SK-N-MC (cell line): Measurements from ENCODE around the gene OR2T27.
"Not testable (repeated sequence)": the region's sequence is repeated elsewhere in the genome, so short reads cannot be mapped to it uniquely, and the experiment has no call there.

Source experiments
- DNase-seq: peaks from one replicate; pipeline ENCODE4 v3.0.0-alpha.2; 2011; ENCODE audit warnings: low read depth, low spot score
- H3K27ac ChIP-seq: fragments of 200-600 bp; sonication (generic); 2 replicates; pipeline ENCODE4 v1.5.1; 2016; ENCODE audit warnings: mixed run types
- H3K36me3 ChIP-seq: fragments of 200-600 bp; sonication (generic); 2 replicates; pipeline ENCODE4 v1.6.1; 2017; ENCODE audit warnings: antibody characterized with exemption, low read length, mixed read lengths; ENCODE audit not compliant: insufficient read depth
- H3K4me3 ChIP-seq: fragments of 200-600 bp; sonication (generic); 2 replicates; pipeline ENCODE4 v1.5.1; 2016
- H3K9ac ChIP-seq: fragments of 200-600 bp; sonication (generic); 2 replicates; pipeline ENCODE4 v1.8.0; 2017; ENCODE audit warnings: mixed run types, mixed read lengths; ENCODE audit not compliant: insufficient read length
- H3K9me3 ChIP-seq: fragments of 200-600 bp; sonication (generic); 2 replicates; pipeline ENCODE4 v1.6.1; 2017; ENCODE audit warnings: low read depth, mild to moderate bottlenecking, antibody characterized with exemption, low read length, moderate library complexity, mixed read lengths
- EZH2 ChIP-seq: fragments of 200-600 bp; sonication (generic); IDR thresholded peaks from one replicate; pipeline ENCODE4 v1.6.1; 2017; ENCODE audit warnings: antibody characterized with exemption
- FOXP2 ChIP-seq: optimal IDR thresholded peaks from 2 replicates; pipeline ENCODE3; 2011; ENCODE audit warnings: mild to moderate bottlenecking, moderate library complexity; ENCODE audit not compliant: insufficient read depth; ENCODE audit errors: extremely low read length, control extremely low read depth
- POLR2AphosphoS5 ChIP-seq: IDR thresholded peaks from 2 replicates; pipeline ENCODE4 v1.6.1; 2012; ENCODE audit warnings: mild to moderate bottlenecking, low read depth, low read length, borderline replicate concordance

OR2T27 gene

GRCh38 chr1:248691567-248692155 lies 36.3 kb upstream of the OR2T27 start:
- TF ChIP-seq POLR2AphosphoS5 (no peak), EZH2 (no peak), FOXP2 (no peak)
- no peak for DNase-seq
- Histone ChIP-seq H3K4me3 (no peak overlapping the region), H3K9ac (no peak overlapping the region), H3K9me3 (no peaks in the 10 kb centered on the region), H3K36me3 (no peaks in the 10 kb centered on the region), H3K27ac (no peak overlapping the region)

GRCh38 chr1:248688527-248689298 lies 33.4 kb upstream of the OR2T27 start:
- Histone ChIP-seq H3K9me3 (no peaks in the 10 kb centered on the region), H3K27ac (no peak overlapping the region), H3K4me3 (no peak overlapping the region), H3K36me3 (no peaks in the 10 kb centered on the region), H3K9ac (no peak overlapping the region)
- no peak for DNase-seq
- no peak for TF ChIP-seq EZH2
- no peak for TF ChIP-seq FOXP2
- TF ChIP-seq POLR2AphosphoS5 = no peak

GRCh38 chr1:248686815-248687214 lies 31.5 kb upstream of the OR2T27 start:
- DNase-seq = no peak
- no peak overlapping the region for H3K9ac ChIP-seq
- no peak overlapping the region for H3K4me3 ChIP-seq
- no peak for TF ChIP-seq POLR2AphosphoS5
- no peak for TF ChIP-seq FOXP2
- no peak for TF ChIP-seq EZH2
- H3K36me3 ChIP-seq = no peaks in the 10 kb centered on the region
- H3K9me3 ChIP-seq = no peaks in the 10 kb centered on the region
- no peak overlapping the region for H3K27ac ChIP-seq

GRCh38 chr1:248681651-248682050 lies 26.3 kb upstream of the OR2T27 start:
- no peaks in the 10 kb centered on the region for H3K9me3 ChIP-seq
- TF ChIP-seq EZH2 = no peak
- TF ChIP-seq FOXP2 = no peak
- TF ChIP-seq POLR2AphosphoS5 = no peak
- no peak overlapping the region for H3K27ac ChIP-seq
- H3K9ac ChIP-seq = no peak overlapping the region
- no peak for DNase-seq
- no peaks in the 10 kb centered on the region for H3K36me3 ChIP-seq
- H3K4me3 ChIP-seq = no peak overlapping the region

GRCh38 chr1:248670003-248670402 lies 14.7 kb upstream of the OR2T27 start:
- H3K9me3 ChIP-seq = no peaks in the 10 kb centered on the region
- TF ChIP-seq EZH2 (no peak), POLR2AphosphoS5 (no peak), FOXP2 (no peak)
- no peak overlapping the region for H3K4me3 ChIP-seq
- no peak for DNase-seq
- no peak overlapping the region for H3K9ac ChIP-seq
- H3K27ac ChIP-seq = no peak overlapping the region
- H3K36me3 ChIP-seq = no peaks in the 10 kb centered on the region

GRCh38 chr1:248663453-248664328 lies 8.4 kb upstream of the OR2T27 start:
- not testable (repeated sequence) for DNase-seq, H3K9ac ChIP-seq, H3K27ac ChIP-seq, H3K9me3 ChIP-seq, H3K36me3 ChIP-seq, H3K4me3 ChIP-seq

GRCh38 chr1:248656797-248657196 lies 1.5 kb upstream of the OR2T27 start:
- not testable (repeated sequence) for H3K36me3 ChIP-seq, DNase-seq, H3K9me3 ChIP-seq, H3K27ac ChIP-seq, H3K4me3 ChIP-seq, H3K9ac ChIP-seq

- DNase-seq, H3K36me3 ChIP-seq, H3K4me3 ChIP-seq, H3K9ac ChIP-seq, H3K9me3 ChIP-seq, H3K27ac ChIP-seq: not testable (repeated sequence)
Observed at GRCh38 chr1:248648770-248649536, 6.4 kb downstream of the OR2T27 start.

GRCh38 chr1:248645178-248645577 lies 10.2 kb downstream of the OR2T27 start, which contains the start of gene OR2T35:
Gene OR2T35, minus strand, starts transcription at chr1:248645278. Its CDS starts 6,020 bp downstream, at chr1:248639258.
- H3K9me3 ChIP-seq, H3K9ac ChIP-seq, H3K27ac ChIP-seq, H3K4me3 ChIP-seq, H3K36me3 ChIP-seq, DNase-seq: not testable (repeated sequence)

- not testable (repeated sequence) for DNase-seq, H3K27ac ChIP-seq, H3K9me3 ChIP-seq, H3K9ac ChIP-seq, H3K4me3 ChIP-seq, H3K36me3 ChIP-seq
Observed at GRCh38 chr1:248642971-248643651, 12.2 kb downstream of the OR2T27 start.

GRCh38 chr1:248641583-248641982 lies 13.7 kb downstream of the OR2T27 start:
- H3K9ac ChIP-seq, H3K9me3 ChIP-seq, H3K36me3 ChIP-seq, H3K4me3 ChIP-seq, DNase-seq, H3K27ac ChIP-seq: not testable (repeated sequence)

GRCh38 chr1:248640906-248641305 lies 14.4 kb downstream of the OR2T27 start:
- not testable (repeated sequence) for H3K27ac ChIP-seq, DNase-seq, H3K9ac ChIP-seq, H3K36me3 ChIP-seq, H3K9me3 ChIP-seq, H3K4me3 ChIP-seq
